Gastrocnemius medialis (tissue), 4 donors: ENCODE data around the gene SHC1. TPM values are rescaled to one million over a fixed set of nuclear protein-coding genes. Genes with fewer than 3 reads are reported as not detected.

Source experiments
- ATAC-seq, 2 donors: fragments of 150-250 bp; one replicate each; pipeline ENCODE4 v1.9.1; 2016
- DNase-seq, 2 donors: peaks; one replicate each; pipeline ENCODE4 v3.0.0-alpha.2; 2019
- H3K27ac ChIP-seq, 4 donors: fragments of 200-600 bp; sonication (generic); 1 replicate in 1 of 4; 2 replicates in 3 of 4; pipeline ENCODE4 v1.5.1; 2016 to 2018; ENCODE audit warnings: mild to moderate bottlenecking in 2 of 4, moderate library complexity in 1 of 4
- H3K27me3 ChIP-seq, 3 donors: fragments of 200-600 bp; sonication (generic) in 2 of 3; 1 replicate in 1 of 3; 2 replicates in 2 of 3; pipeline versions ENCODE4 v1.5.1 to v1.6.0; 2016 to 2019; ENCODE audit warnings: mild to moderate bottlenecking in 1 of 3, moderate library complexity in 1 of 3
- H3K36me3 ChIP-seq, 2 donors: fragments of 200-600 bp; sonication (generic) in 1 of 2; one replicate each; pipeline ENCODE4 v1.5.1; 2017 to 2018
- H3K4me1 ChIP-seq, 2 donors: fragments of 200-600 bp; sonication (generic) in 1 of 2; one replicate each; pipeline ENCODE4 v1.5.1; 2016 to 2017; ENCODE audit warnings: mild to moderate bottlenecking in 2 of 2
- H3K4me3 ChIP-seq, 4 donors: fragments of 200-600 bp; sonication (generic) in 3 of 4; 1 replicate in 1 of 4; 2 replicates in 3 of 4; pipeline ENCODE4 v1.5.1; 2016 to 2019; ENCODE audit warnings: mild to moderate bottlenecking in 2 of 4
- H3K9me3 ChIP-seq, 3 donors: fragments of 200-600 bp; sonication (generic) in 2 of 3; 1 replicate in 1 of 3; 2 replicates in 2 of 3; pipeline ENCODE4 v1.5.1; 2016 to 2019
- CTCF ChIP-seq, 5 experiments: fragments of 450-650 bp in 3 of 5; fragments of 200-600 bp in 2 of 5; sonication (generic) in 2 of 5; IDR thresholded peaks in 4 of 5; conservative IDR thresholded peaks in 1 of 5; 1 replicate in 4 of 5; 2 replicates in 1 of 5; pipeline ENCODE4 v1.5.1; 2016 to 2019; ENCODE audit warnings: antibody characterized with exemption in 5 of 5, mild to moderate bottlenecking in 3 of 5, moderate library complexity in 3 of 5
- POLR2A ChIP-seq, 2 donors: fragments of 450-650 bp; IDR thresholded peaks; one replicate each; pipeline ENCODE4 v1.6.1; 2017; ENCODE audit warnings: antibody characterized with exemption in 2 of 2, mild to moderate bottlenecking in 2 of 2, moderate library complexity in 2 of 2
- in situ Hi-C, 4 donors: fragments of 200-750 bp; cut with MboI; loops; one replicate each; pipeline versions ENCODE4 v1.15.0 to v1.8.0; 2017; ENCODE audit warnings: low sequenced_read_pairs in 4 of 4
- intact Hi-C: fragments of 100-400 bp; cut with DNase I; formaldehyde crosslinking; loops from one replicate; pipeline ENCODE4 v1.15.1; 2023; ENCODE audit warnings: low total_unique reads
- total RNA-seq, 4 donors: library from RNA; depleted of rRNA; stranded (reverse); fragments of >200 nt; gene quantifications; one replicate each; pipeline versions ENCODE4 v1.1.0 to v1.2.3, GENCODE V29; 2016

The SHC1 gene
- total RNA-seq, 4 donors from 2014 or later = 27.4 to 135 (median 54.9) TPM

- no peak for ATAC-seq
- Histone ChIP-seq H3K27ac (peak overlapping the region; percentile 93 to 96 (median 95)), H3K4me1 (peaks cover 38 to 39% of the 10 kb centered on the region in 2 donors), H3K27me3 (no peaks in the 10 kb centered on the region), H3K9me3 (no peaks in the 10 kb centered on the region), H3K36me3 (peaks cover under 1 to 46% of the 10 kb centered on the region in 2 donors), H3K4me3 (no peak overlapping the region)
- no peak for DNase-seq
- intact Hi-C loops (no loop called here), in situ Hi-C loops (loop anchor here in 3 of 4 donors (10.0 to 25.0 kb wide), 2 partner anchors 46 to 94 kb away; partner anchors contain the start of genes ADAM15 (in 1 of the 3) and EFNA4 (in 1 of the 3))
- TF ChIP-seq POLR2A (IDR thresholded peaks at IDR 0.05) = no peak
- no peak for TF ChIP-seq CTCF (IDR thresholded peaks at IDR 0.05 in 4 of 5, conservative IDR thresholded peaks at IDR 0.05 in 1 of 5)
Observed at GRCh38 chr1:154968731-154969130, 1.8 kb downstream of the SHC1 start.

DNA sequence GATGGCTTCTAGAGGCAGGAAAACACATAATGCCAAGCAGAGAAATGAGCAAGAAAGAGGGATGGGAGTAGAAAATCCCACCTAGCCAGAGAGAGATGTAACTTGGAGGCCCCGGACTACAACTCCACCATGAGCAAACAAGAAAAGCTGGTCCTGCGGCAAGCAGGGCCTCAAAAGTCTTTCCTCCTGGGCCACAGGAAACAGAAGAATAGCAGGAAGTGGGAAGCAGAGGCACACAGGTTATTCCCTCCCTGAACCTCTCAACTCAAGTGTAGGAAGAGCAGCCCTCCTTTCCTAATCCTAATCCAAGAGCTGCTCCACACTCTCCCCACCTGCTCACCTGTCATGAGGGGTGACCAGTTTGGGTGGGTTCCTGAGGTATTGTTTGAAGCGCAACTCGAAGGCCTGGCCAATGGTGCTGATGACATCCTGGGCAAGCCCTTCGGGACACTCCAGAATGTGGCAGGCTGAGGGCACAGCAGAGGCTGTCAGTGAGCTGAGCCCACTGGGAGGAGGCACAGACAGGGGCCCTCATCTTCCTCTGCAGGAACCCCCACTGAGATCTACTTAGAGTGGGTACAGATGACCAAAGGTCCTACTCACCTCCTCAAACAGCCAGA lies 3.1 kb downstream of the SHC1 start:
- H3K27ac ChIP-seq = peak overlapping the region in 3 of 4 donors; percentile 95 to 96 (median 95)
- intact Hi-C loops = no loop called here
- TF ChIP-seq CTCF (IDR thresholded peaks at IDR 0.05 in 4 of 5, conservative IDR thresholded peaks at IDR 0.05 in 1 of 5) (no peak), POLR2A (IDR thresholded peaks at IDR 0.05) (no peak)
- H3K9me3 ChIP-seq = no peaks in the 10 kb centered on the region
- no peaks in the 10 kb centered on the region for H3K27me3 ChIP-seq
- DNase-seq (no peak), ATAC-seq (no peak)
- peaks cover 4 to 56% of the 10 kb centered on the region in 2 donors for H3K36me3 ChIP-seq
- H3K4me1 ChIP-seq = peaks cover 36 to 39% of the 10 kb centered on the region in 2 donors
- no peak overlapping the region for H3K4me3 ChIP-seq
- in situ Hi-C loops = loop anchor here in 3 of 4 donors (10.0 to 25.0 kb wide), 2 partner anchors 47 to 95 kb away; partner anchors contain the start of genes ADAM15 (in 1 of the 3) and EFNA4 (in 1 of the 3)

GRCh38 chr1:154966111-154966510 lies 4.4 kb downstream of the SHC1 start:
- in situ Hi-C loops = loop anchor here in 3 of 4 donors (10.0 to 25.0 kb wide), 2 partner anchors 49 to 96 kb away; partner anchors contain the start of genes ADAM15 (in 1 of the 3) and EFNA4 (in 1 of the 3)
- intact Hi-C loops = no loop called here

GRCh38 chr1:154964359-154964758 lies 6.2 kb downstream of the SHC1 start:
- intact Hi-C loops (no loop called here), in situ Hi-C loops (loop anchor here in 3 of 4 donors (5.0 to 25.0 kb wide), 3 partner anchors 33 to 98 kb away; partner anchors contain the start of genes ADAM15 (in 1 of the 3) and EFNA4 (in 1 of the 3))
- TF ChIP-seq CTCF (IDR thresholded peaks at IDR 0.05 in 4 of 5, conservative IDR thresholded peaks at IDR 0.05 in 1 of 5) (no peak), POLR2A (IDR thresholded peaks at IDR 0.05) (no peak)
- Histone ChIP-seq H3K27ac (peak overlapping the region in 2 of 4 donors; percentile 32 to 100), H3K36me3 (peaks cover 4 to 59% of the 10 kb centered on the region in 2 donors), H3K27me3 (no peaks in the 10 kb centered on the region), H3K4me1 (peaks cover 22 to 24% of the 10 kb centered on the region in 2 donors), H3K9me3 (no peaks in the 10 kb centered on the region), H3K4me3 (no peak overlapping the region)
- DNase-seq (no peak), ATAC-seq (no peak)

More at GRCh38 chr1:154966111-154966510, 4.4 kb downstream of the SHC1 start:
- Histone ChIP-seq H3K9me3 (no peaks in the 10 kb centered on the region), H3K4me1 (peaks cover 25 to 29% of the 10 kb centered on the region in 2 donors), H3K27me3 (no peaks in the 10 kb centered on the region), H3K27ac (peak overlapping the region in 1 of 4 donors; percentile 95), H3K4me3 (no peak overlapping the region), H3K36me3 (peaks cover 4 to 56% of the 10 kb centered on the region in 2 donors)
- TF ChIP-seq CTCF (IDR thresholded peaks at IDR 0.05 in 4 of 5, conservative IDR thresholded peaks at IDR 0.05 in 1 of 5) (no peak), POLR2A (IDR thresholded peaks at IDR 0.05) (no peak)
- DNase-seq (no peak), ATAC-seq (no peak)
